GM18519 (cell line): Measurements from ENCODE around the gene VAV3.
"Not testable (repeated sequence)": the region's sequence is repeated elsewhere in the genome, so short reads cannot be mapped to it uniquely, and the experiment has no call there.

Source experiments
- ATAC-seq: cut with Tn5 transposase; IDR thresholded peaks from one replicate; pipeline ENCODE4 v1.9.1; 2021; ENCODE audit warnings: mild to moderate bottlenecking, moderate library complexity; ENCODE audit not compliant: unreplicated experiment, low FRiP score

VAV3 gene

DNA sequence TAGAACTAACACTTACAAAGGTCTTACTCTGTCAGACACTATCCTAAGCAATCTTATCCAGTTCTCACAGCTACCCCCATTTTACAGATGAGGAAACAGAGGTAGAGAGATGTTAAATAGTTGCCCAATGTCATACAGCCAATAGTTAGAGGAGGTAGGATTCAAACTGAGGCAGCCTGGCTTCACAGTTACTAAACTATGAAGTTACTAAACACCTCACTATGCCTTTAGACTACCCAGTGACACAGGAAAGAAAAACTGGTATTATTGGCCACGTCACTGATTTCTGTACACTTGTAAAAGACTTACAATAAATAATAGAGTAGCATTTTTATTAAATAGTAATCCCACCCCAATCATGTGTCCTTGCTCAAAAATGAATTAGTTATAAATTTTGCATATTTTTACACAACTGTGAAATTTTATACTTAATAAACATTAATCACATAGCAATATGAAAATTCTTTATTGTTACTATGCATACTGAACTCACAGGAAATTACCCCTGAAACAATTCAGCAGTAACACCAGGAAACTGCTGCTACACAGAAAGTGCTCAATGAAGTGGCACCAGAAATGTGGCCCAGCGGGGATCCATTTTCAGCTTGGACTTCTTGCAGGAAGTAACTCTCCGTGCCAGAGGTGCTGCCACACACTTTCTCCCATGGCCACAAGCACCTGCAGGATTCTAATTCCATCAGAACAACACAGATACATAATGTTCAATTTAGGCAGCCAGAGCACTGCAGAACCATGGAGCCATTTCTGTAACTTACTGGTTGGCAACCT, 69.4 kb downstream of the VAV3 start:
- ATAC-seq, result no peak

DNA sequence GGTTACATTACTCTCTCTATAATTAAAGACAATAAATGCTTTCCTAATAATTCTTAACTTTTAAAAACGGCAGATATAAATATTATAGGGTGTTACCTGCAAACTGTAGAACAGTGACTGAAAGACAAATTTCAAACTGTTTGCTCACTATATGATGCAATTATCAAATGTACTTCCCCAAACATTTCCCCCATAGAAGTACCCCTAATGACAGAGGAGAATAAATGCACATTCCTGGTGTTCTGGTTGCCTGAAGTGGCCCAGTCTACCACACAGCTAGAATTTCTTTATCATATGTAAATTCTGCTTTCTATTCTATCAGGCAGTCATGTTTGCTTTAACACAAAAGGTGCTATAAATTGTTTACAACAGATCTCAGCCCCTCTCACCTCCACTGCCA, 70.4 kb downstream of the VAV3 start:
- ATAC-seq, result no peak

- not testable (repeated sequence) for ATAC-seq
These were observed 71.6 kb downstream of the VAV3 start for GRCh38 chr1:107893350-107893749.

GRCh38 chr1:107889524-107889923, 75.5 kb downstream of the VAV3 start:
- ATAC-seq, result peak; percentile 44

DNA sequence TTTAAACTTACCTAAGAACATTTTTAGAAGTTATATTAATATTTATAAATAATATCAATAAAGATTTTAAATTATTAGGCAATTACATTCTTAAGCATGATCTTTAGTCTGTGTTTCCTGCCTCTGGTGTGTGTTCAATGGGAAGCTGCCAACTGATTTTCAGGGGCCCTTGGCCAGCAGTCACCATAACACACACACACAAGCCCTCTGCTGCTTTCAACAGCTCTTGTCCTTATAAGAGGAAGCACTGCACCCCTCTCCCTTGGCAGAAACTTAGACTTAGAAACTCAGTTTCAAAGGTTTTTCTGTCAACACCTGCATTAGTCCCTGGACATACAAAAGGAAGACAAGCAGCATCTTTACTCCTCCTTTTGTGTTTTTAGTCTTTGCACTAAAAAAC, 81.4 kb downstream of the VAV3 start:
- no peak for ATAC-seq

DNA sequence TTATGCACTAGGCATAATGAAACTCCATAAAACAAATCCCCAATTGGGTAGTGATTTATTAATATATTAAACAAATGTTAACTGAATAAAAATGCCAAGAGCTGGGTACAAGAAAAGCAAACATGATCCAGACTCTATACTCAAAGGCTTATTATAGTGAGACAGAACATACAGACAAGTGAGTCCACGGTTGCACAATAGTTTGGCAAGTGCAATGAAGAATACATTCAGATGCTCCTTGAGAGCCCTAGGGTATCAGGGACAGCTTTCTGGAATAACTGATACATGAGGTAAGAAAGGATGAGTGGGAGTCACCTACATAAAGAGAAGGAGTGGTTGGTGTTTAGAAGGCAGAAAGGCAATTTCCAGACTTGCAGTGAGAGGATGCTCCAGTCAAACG, 85.1 kb downstream of the VAV3 start:
- no peak for ATAC-seq

GRCh38 chr1:107879346-107879745, 85.6 kb downstream of the VAV3 start:
- ATAC-seq, result no peak

GRCh38 chr1:107877745-107878144, 87.2 kb downstream of the VAV3 start:
- ATAC-seq, result no peak

DNA sequence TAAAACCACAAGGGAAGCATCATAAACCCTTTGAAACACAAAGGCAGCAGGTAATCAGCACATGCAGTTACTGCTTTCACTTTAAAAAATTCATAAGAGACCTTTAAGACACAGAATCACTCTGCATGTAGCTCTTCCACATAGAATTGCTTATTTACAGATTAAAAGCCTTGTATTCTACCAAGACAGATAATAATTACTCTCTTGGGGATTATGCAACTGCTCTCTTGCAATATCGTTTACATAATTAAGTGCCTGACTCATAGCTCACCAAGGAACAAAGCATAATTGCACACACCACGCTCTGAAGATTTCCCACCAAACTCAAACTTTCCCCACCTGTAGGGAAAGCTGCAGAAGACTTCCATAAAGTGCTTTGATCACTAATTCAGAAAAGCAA, 87.9 kb downstream of the VAV3 start:
- ATAC-seq, result no peak

DNA sequence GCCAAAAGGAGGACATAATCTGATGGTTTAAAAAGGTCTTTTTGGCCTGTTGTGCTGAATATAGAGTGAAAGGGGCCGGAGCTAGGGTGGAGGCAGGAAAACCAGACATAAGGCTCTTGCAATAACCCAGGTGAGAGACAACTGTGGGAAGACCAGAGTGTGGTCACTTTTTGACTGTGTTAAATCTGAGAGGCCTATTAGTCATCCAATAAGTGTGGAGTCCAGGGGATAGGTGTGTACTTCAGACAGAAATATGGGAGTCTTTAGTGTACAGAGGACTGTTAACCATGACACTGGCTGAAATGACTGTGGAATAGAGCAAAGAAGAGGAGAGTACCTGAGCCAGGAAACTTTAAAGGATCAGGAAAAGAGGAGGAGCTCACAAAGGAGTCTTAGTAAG, 89.3 kb downstream of the VAV3 start:
- ATAC-seq, result no peak

DNA sequence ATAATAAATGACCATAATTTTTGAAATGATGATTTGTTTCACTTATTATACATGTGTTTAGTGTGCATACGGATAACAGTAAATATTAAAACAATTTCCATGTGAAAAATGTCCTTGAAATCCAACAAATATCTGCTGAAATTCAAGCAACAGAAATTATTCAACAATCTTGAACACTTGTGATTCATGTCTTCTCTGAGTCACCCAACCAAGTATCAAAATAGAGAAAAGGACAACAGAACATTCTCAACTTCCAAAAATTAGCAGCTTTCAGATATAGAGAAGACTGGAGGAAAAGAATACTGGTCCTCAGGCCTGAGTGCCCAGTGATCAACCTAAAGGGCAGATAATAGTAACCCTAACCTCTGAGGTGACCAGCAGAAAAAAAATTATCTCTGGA, 90.8 kb downstream of the VAV3 start:
- ATAC-seq, result no peak

GRCh38 chr1:107871687-107872395, 93.1 kb downstream of the VAV3 start:
- no peak for ATAC-seq

DNA sequence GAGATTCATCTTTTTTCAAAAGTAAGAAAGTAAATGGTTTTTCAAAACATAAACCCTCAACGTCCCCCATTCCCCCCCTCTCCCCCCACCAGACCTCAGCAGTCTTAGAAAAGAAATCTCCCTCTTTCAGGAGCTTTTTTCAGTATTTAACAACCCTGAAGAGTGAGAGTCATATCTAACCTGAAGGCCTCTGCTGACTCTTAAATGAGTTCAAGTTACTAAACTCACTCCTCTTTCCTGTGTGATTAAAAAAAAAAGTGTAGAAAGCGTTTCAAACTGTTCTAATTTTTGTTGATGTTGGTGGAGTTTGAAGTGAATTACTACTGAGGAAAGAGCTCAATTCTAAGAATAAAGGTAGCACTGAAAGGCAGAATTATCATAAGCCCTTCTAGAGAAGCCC, 93.7 kb downstream of the VAV3 start:
- no peak for ATAC-seq

DNA sequence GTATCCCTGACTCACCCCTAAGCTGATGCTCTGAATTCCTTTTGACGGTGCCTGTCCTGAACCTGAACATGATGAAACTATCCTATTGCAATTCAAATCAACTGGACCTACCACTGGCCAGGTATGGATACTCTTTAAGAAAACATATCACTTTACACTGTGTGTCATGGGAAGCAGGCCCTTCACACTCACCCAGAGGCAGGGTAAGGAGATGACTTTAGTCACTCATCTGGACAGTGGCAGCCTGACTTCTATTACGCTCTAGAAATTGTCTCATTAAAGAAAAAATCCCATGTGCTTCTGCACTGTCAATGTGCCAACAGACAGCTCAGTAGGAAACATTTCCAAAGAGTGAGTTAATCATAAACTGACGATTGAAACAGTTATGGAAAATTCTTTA, 94.3 kb downstream of the VAV3 start:
- ATAC-seq, result no peak

DNA sequence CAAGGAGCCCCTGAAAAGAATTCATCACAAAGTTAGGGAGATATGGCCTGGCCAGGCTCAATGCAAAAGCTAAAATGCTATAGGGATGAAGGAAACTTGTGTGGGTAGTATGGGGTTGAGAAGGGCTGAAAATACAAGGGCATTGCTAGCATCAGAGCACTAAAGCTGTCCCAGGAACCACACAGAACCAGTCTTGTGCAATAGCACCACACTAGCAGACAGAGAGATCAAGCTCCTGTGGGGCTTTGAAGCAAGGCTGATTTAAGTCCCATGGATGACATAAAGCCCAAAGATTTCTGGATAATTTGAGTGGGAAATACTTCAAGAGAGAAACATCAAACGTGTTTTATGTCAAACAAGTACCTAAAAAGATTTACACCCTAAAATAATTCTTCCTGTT, 97.1 kb downstream of the VAV3 start:
- ATAC-seq, result no peak

DNA sequence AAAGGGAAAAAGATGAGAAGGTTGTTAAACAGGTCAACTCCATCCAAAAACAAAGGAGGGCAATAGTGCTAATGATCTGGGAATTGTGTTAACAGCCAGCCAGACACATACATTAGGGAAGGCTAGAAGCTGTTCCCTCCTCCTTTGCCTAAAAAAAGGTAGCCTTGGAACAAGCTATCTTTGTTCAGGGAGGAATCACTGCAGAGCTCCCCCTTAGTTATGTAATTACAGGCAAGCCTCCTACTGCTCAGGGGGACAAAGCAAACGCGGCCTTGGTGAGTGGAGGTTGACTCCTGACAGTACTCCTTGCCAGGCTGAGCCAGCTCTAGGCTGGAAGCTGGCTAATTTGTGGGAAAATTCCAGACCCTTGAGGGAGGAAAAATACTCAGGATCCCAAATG, 97.6 kb downstream of the VAV3 start:
- ATAC-seq, result no peak

DNA sequence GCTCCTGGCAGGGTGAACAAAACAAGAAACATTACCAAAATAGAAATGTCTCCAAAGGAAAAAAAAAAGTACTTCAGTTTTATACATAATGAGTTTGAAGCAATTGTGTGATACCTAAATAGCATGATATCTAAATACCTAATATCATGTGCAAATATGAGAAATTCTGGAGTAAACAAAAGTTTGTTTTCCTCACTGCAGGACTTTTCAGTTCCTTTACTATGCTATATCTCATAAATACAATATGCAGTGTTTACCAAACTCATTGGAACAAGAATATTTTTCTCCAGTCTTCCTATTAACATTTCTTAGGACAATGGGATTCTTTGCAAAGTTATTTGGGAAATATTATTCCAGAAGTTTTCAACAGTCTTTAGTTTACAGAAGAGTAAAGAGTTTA, 98.1 kb downstream of the VAV3 start:
- ATAC-seq, result no peak

- ATAC-seq, result no peak
These were observed 99.4 kb downstream of the VAV3 start for GRCh38 chr1:107865627-107866026.

GRCh38 chr1:107863342-107863741, 101.6 kb downstream of the VAV3 start:
- no peak for ATAC-seq

DNA sequence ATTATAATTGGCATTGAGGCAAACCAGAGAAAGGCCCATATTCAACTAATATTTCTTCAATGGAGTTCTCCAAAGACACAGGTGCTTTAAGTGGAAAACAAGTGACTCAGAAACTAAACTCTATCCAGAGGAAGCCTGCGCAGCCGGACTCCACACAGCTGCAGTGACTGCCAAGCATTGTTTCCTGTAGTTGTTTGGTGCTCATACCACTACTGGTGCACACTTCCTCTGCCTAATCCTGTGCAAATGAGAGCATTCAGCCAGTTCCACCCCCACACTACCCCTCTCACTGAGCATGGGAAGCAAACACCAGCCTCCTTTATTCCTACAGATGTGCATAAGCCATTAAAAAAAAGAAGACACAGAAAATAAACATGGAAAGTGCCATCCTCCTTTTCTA, 102.9 kb downstream of the VAV3 start:
- peak; percentile 56 for ATAC-seq

GRCh38 chr1:107858323-107858722, 106.7 kb downstream of the VAV3 start:
- ATAC-seq, result no peak

DNA sequence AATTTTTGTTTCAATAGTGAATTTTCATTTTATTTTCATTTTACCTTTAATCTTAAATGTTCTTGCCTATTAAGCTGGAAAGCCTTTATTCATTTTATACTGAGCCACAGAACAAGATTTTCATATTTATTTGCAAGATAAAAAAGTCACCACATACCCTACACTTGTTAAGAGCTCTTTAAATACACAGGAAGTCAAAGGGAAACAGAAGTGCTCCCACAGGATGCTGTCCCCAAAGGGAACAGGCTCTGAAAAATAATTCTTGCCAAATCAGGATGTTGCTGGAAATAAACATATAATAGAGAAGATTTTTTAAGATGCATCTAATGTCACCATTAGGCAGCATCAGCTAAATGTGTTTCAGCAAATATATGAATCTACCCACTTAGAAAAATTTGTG, 113.6 kb downstream of the VAV3 start:
- no peak for ATAC-seq
